BLaER1 (cell line): ENCODE measurements around the gene DTX3.

Source experiments
- H3K27ac ChIP-seq: shearing (Covaris generic); formaldehyde crosslinking; 2 replicates; pipeline ENCODE4 v1.8.1; 2022
- H3K27me3 ChIP-seq: shearing (Covaris generic); formaldehyde crosslinking; 2 replicates; pipeline ENCODE4 v1.8.1; 2022
- H3K36me3 ChIP-seq: shearing (Covaris generic); formaldehyde crosslinking; 2 replicates; pipeline ENCODE4 v1.8.1; 2022
- H3K4me1 ChIP-seq: shearing (Covaris generic); formaldehyde crosslinking; 2 replicates; pipeline ENCODE4 v1.8.1; 2022
- H3K4me2 ChIP-seq: shearing (Covaris generic); formaldehyde crosslinking; 2 replicates; pipeline ENCODE4 v1.8.1; 2022
- H3K4me3 ChIP-seq: shearing (Covaris generic); formaldehyde crosslinking; 2 replicates; pipeline ENCODE4 v1.8.1; 2022
- H3K9ac ChIP-seq: shearing (Covaris generic); formaldehyde crosslinking; 2 replicates; pipeline ENCODE4 v1.8.1; 2022
- H3K9me3 ChIP-seq: shearing (Covaris generic); formaldehyde crosslinking; 2 replicates; pipeline ENCODE4 v1.8.1; 2022
- H4K20me1 ChIP-seq: shearing (Covaris generic); formaldehyde crosslinking; 2 replicates; pipeline ENCODE4 v1.8.1; 2022
- Cebpa-rat ChIP-seq: shearing (Covaris generic); IDR thresholded peaks from 2 replicates; pipeline ENCODE4 v1.8.1; 2022

DTX3 gene

GRCh38 chr12:57622293-57623245 is 17.9 kb downstream of the DTX3 start:
- H3K4me2 ChIP-seq, result no peak overlapping the region
- H3K36me3 ChIP-seq, result peaks cover 12% of the 10 kb centered on the region; the same call in 1 of the 2 replicates
- H3K4me1 ChIP-seq, result peaks cover 31% of the 10 kb centered on the region
- H3K4me3 ChIP-seq, result no peak overlapping the region
- H3K27ac ChIP-seq, result no peak overlapping the region
- peaks cover 40% of the 10 kb centered on the region for H4K20me1 ChIP-seq
- TF ChIP-seq Cebpa-rat, result no peak
- peaks cover 100% of the 10 kb centered on the region for H3K27me3 ChIP-seq
- peaks cover 16% of the 10 kb centered on the region for H3K9me3 ChIP-seq
- no peak overlapping the region for H3K9ac ChIP-seq

- Histone ChIP-seq H3K4me3 (no peak overlapping the region), H3K27ac (no peak overlapping the region), H3K9me3 (peaks cover 18% of the 10 kb centered on the region), H3K9ac (no peak overlapping the region), H3K36me3 (peaks cover 8% of the 10 kb centered on the region; the same call in 1 of the 2 replicates), H3K27me3 (peaks cover 100% of the 10 kb centered on the region), H4K20me1 (peaks cover 41% of the 10 kb centered on the region), H3K4me1 (peaks cover 30% of the 10 kb centered on the region), H3K4me2 (no peak overlapping the region)
- no peak for TF ChIP-seq Cebpa-rat
Measured at GRCh38 chr12:57623385-57623784, 18.8 kb downstream of the DTX3 start.

- Histone ChIP-seq H3K27ac (no peak overlapping the region), H3K4me2 (no peak overlapping the region), H3K9ac (no peak overlapping the region), H3K4me1 (peaks cover 25% of the 10 kb centered on the region), H3K36me3 (peaks cover 8% of the 10 kb centered on the region; the same call in 1 of the 2 replicates), H4K20me1 (peaks cover 46% of the 10 kb centered on the region), H3K27me3 (peaks cover 100% of the 10 kb centered on the region), H3K9me3 (peaks cover 24% of the 10 kb centered on the region), H3K4me3 (no peak overlapping the region)
- no peak for TF ChIP-seq Cebpa-rat
Measured at GRCh38 chr12:57623811-57624390, 19.3 kb downstream of the DTX3 start.

- Histone ChIP-seq H3K27me3 (peaks cover 100% of the 10 kb centered on the region), H3K4me2 (no peak overlapping the region), H3K36me3 (peaks cover 5% of the 10 kb centered on the region; the same call in 1 of the 2 replicates), H3K9ac (no peak overlapping the region), H3K4me3 (no peak overlapping the region), H3K4me1 (peaks cover 24% of the 10 kb centered on the region), H3K9me3 (peaks cover 21% of the 10 kb centered on the region), H3K27ac (no peak overlapping the region), H4K20me1 (peaks cover 42% of the 10 kb centered on the region)
- no peak for TF ChIP-seq Cebpa-rat
Measured at GRCh38 chr12:57624441-57625220, 20.0 kb downstream of the DTX3 start.

GRCh38 chr12:57625261-57626032 is 20.8 kb downstream of the DTX3 start:
- peaks cover 18% of the 10 kb centered on the region for H3K9me3 ChIP-seq
- peaks cover 37% of the 10 kb centered on the region for H4K20me1 ChIP-seq
- TF ChIP-seq Cebpa-rat, result no peak
- H3K4me1 ChIP-seq, result peaks cover 24% of the 10 kb centered on the region
- H3K4me2 ChIP-seq, result peak overlapping the region; percentile 57
- no peak overlapping the region for H3K27ac ChIP-seq
- H3K9ac ChIP-seq, result no peak overlapping the region
- no peak overlapping the region for H3K4me3 ChIP-seq
- H3K27me3 ChIP-seq, result peaks cover 100% of the 10 kb centered on the region
- no peaks in the 10 kb centered on the region for H3K36me3 ChIP-seq

- Histone ChIP-seq H3K9me3 (peaks cover 18% of the 10 kb centered on the region), H3K4me1 (peaks cover 16% of the 10 kb centered on the region), H3K36me3 (no peaks in the 10 kb centered on the region), H3K27ac (no peak overlapping the region), H3K4me3 (no peak overlapping the region), H3K9ac (no peak overlapping the region), H3K4me2 (peak overlapping the region; percentile 57; the same call in 1 of the 2 replicates), H3K27me3 (peaks cover 100% of the 10 kb centered on the region), H4K20me1 (peaks cover 37% of the 10 kb centered on the region)
- TF ChIP-seq Cebpa-rat, result no peak
Measured at GRCh38 chr12:57626111-57626920, 21.7 kb downstream of the DTX3 start.

- Histone ChIP-seq H3K27ac (no peak overlapping the region), H3K27me3 (peaks cover 100% of the 10 kb centered on the region), H3K4me3 (no peak overlapping the region), H3K36me3 (no peaks in the 10 kb centered on the region), H3K4me2 (no peak overlapping the region), H3K9ac (no peak overlapping the region), H3K9me3 (peaks cover 18% of the 10 kb centered on the region), H3K4me1 (peaks cover 14% of the 10 kb centered on the region), H4K20me1 (peaks cover 38% of the 10 kb centered on the region)
- TF ChIP-seq Cebpa-rat, result no peak
Measured at GRCh38 chr12:57626921-57627445, 22.4 kb downstream of the DTX3 start.

GRCh38 chr12:57627501-57628279 is 23.1 kb downstream of the DTX3 start:
- Histone ChIP-seq H3K27ac (no peak overlapping the region), H3K9ac (no peak overlapping the region), H3K4me2 (no peak overlapping the region), H3K9me3 (peaks cover 18% of the 10 kb centered on the region), H4K20me1 (peaks cover 35% of the 10 kb centered on the region), H3K36me3 (no peaks in the 10 kb centered on the region), H3K27me3 (peaks cover 100% of the 10 kb centered on the region), H3K4me1 (peaks cover 19% of the 10 kb centered on the region), H3K4me3 (no peak overlapping the region)
- no peak for TF ChIP-seq Cebpa-rat
